HG03159 (cell line): ENCODE measurements around the gene CBY3.
"Not testable (repeated sequence)": the region's sequence is repeated elsewhere in the genome, so short reads cannot be mapped to it uniquely, and the experiment has no call there.

Source experiments
- ATAC-seq: cut with Tn5 transposase; IDR thresholded peaks from one replicate; pipeline ENCODE4 v1.9.1; 2021; ENCODE audit warnings: mild to moderate bottlenecking, moderate library complexity; ENCODE audit not compliant: unreplicated experiment

Gene CBY3

GRCh38 chr5:179678223-179679013 is 2.4 kb downstream of the CBY3 start:
- ATAC-seq, result peak; percentile 91

GRCh38 chr5:179668391-179668790 is 12.4 kb downstream of the CBY3 start:
- ATAC-seq, result no peak

GRCh38 chr5:179661647-179662046 is 19.2 kb downstream of the CBY3 start:
- not testable (repeated sequence) for ATAC-seq

GRCh38 chr5:179658179-179658856 is 22.5 kb downstream of the CBY3 start:
- ATAC-seq, result peak; percentile 60

GRCh38 chr5:179657302-179658178 is 23.3 kb downstream of the CBY3 start:
- ATAC-seq, result peak; percentile 93

- not testable (repeated sequence) for ATAC-seq
Measured at GRCh38 chr5:179653135-179653534, 27.7 kb downstream of the CBY3 start.

GRCh38 chr5:179650245-179650644 is 30.6 kb downstream of the CBY3 start:
- not testable (repeated sequence) for ATAC-seq

GRCh38 chr5:179649166-179649703 is 31.6 kb downstream of the CBY3 start:
- ATAC-seq, result not testable (repeated sequence)

- no peak for ATAC-seq
Measured at GRCh38 chr5:179648410-179648809, 32.4 kb downstream of the CBY3 start.

- not testable (repeated sequence) for ATAC-seq
Measured at GRCh38 chr5:179644766-179645165, 36.1 kb downstream of the CBY3 start.

- not testable (repeated sequence) for ATAC-seq
Measured at GRCh38 chr5:179643141-179643920, 37.5 kb downstream of the CBY3 start.

- ATAC-seq, result not testable (repeated sequence)
Measured at GRCh38 chr5:179642626-179643025, 38.2 kb downstream of the CBY3 start.

GRCh38 chr5:179641745-179642144 is 39.1 kb downstream of the CBY3 start:
- ATAC-seq, result not testable (repeated sequence)

GRCh38 chr5:179639296-179639695 is 41.5 kb downstream of the CBY3 start:
- not testable (repeated sequence) for ATAC-seq

- peak; percentile 93 for ATAC-seq
Measured at GRCh38 chr5:179634370-179635172, 46.3 kb downstream of the CBY3 start.

- ATAC-seq, result peak; percentile 65
Measured at GRCh38 chr5:179633501-179634369, 47.1 kb downstream of the CBY3 start.
